ENCODE results near the gene USP31. TPM values are rescaled to one million over a fixed set of nuclear protein-coding genes. Genes with fewer than 3 reads are reported as not detected.

Gene USP31
- total RNA-seq, 1 experiment from 2014 or later = 3.0 TPM

GRCh38 chr16:23048164-23048563, 101.1 kb downstream of the USP31 start:
- no peak for DNase-seq (ENCODE audit: low spot score)
- in situ Hi-C loops (cut with HindIII; ENCODE audit: low sequenced_read_pairs) = no loop called here

GRCh38 chr16:23045025-23045424, 104.2 kb downstream of the USP31 start:
- DNase-seq (ENCODE audit: low spot score) = no peak
- in situ Hi-C loops (cut with HindIII; ENCODE audit: low sequenced_read_pairs) = no loop called here

- no peak for DNase-seq (ENCODE audit: low spot score)
- in situ Hi-C loops (cut with HindIII; ENCODE audit: low sequenced_read_pairs) = no loop called here
Observed at GRCh38 chr16:23040246-23040645, 109.0 kb downstream of the USP31 start.

GRCh38 chr16:23039118-23039517, 110.1 kb downstream of the USP31 start:
- in situ Hi-C loops (cut with HindIII; ENCODE audit: low sequenced_read_pairs) = no loop called here

GRCh38 chr16:23035240-23035639, 114.0 kb downstream of the USP31 start:
- no peak for DNase-seq (ENCODE audit: low spot score)
- in situ Hi-C loops (cut with HindIII; ENCODE audit: low sequenced_read_pairs) = no loop called here

More at GRCh38 chr16:23039118-23039517, 110.1 kb downstream of the USP31 start:
- no peak for DNase-seq (ENCODE audit: low spot score)

GRCh38 chr16:23031508-23032098, 117.6 kb downstream of the USP31 start:
- DNase-seq (ENCODE audit: low spot score) = no peak
- in situ Hi-C loops (cut with HindIII; ENCODE audit: low sequenced_read_pairs) = no loop called here

GRCh38 chr16:23029733-23030420, 119.4 kb downstream of the USP31 start:
- peak; percentile 12 for DNase-seq (ENCODE audit: low spot score)
- in situ Hi-C loops (cut with HindIII; ENCODE audit: low sequenced_read_pairs) = no loop called here

GRCh38 chr16:23027386-23027785, 121.9 kb downstream of the USP31 start:
- in situ Hi-C loops (cut with HindIII; ENCODE audit: low sequenced_read_pairs) = no loop called here

GRCh38 chr16:23026784-23027362, 122.4 kb downstream of the USP31 start:
- in situ Hi-C loops (cut with HindIII; ENCODE audit: low sequenced_read_pairs) = no loop called here

More at GRCh38 chr16:23027386-23027785, 121.9 kb downstream of the USP31 start:
- no peak for DNase-seq (ENCODE audit: low spot score)

GRCh38 chr16:23025692-23026307, 123.5 kb downstream of the USP31 start:
- in situ Hi-C loops (cut with HindIII; ENCODE audit: low sequenced_read_pairs) = no loop called here
- DNase-seq (ENCODE audit: low spot score) = peak; percentile 1

More at GRCh38 chr16:23026784-23027362, 122.4 kb downstream of the USP31 start:
- no peak for DNase-seq (ENCODE audit: low spot score)

- DNase-seq (ENCODE audit: low spot score) = no peak
- in situ Hi-C loops (cut with HindIII; ENCODE audit: low sequenced_read_pairs) = no loop called here
Observed at GRCh38 chr16:23024044-23024443, 125.2 kb downstream of the USP31 start.

- DNase-seq (ENCODE audit: low spot score) = no peak
- in situ Hi-C loops (cut with HindIII; ENCODE audit: low sequenced_read_pairs) = no loop called here
Observed at GRCh38 chr16:23020084-23020483, 129.2 kb downstream of the USP31 start.

- in situ Hi-C loops (cut with HindIII; ENCODE audit: low sequenced_read_pairs) = no loop called here
- no peak for DNase-seq (ENCODE audit: low spot score)
Observed at GRCh38 chr16:23016368-23016767, 132.9 kb downstream of the USP31 start.

- no peak for DNase-seq (ENCODE audit: low spot score)
- in situ Hi-C loops (cut with HindIII; ENCODE audit: low sequenced_read_pairs) = no loop called here
Observed at GRCh38 chr16:23015580-23015979, 133.7 kb downstream of the USP31 start.

GRCh38 chr16:23014592-23014991, 134.7 kb downstream of the USP31 start:
- DNase-seq (ENCODE audit: low spot score) = no peak
- in situ Hi-C loops (cut with HindIII; ENCODE audit: low sequenced_read_pairs) = no loop called here

Other genes with a start within 250 kb of the USP31 start
- gene SCNN1G, start 33.3 kb upstream of the USP31 start, total RNA-seq (2014; rRNA removed; shearing (Covaris generic)) = not detected in 2 replicates
- gene SCNN1B, start 152.8 kb upstream of the USP31 start, total RNA-seq (2014; rRNA removed; shearing (Covaris generic)) = not detected in 2 replicates